Lower leg skin (tissue), 3 donors: ENCODE results near the gene IFRD2.

Source experiments
- POLR2A ChIP-seq, 2 donors: fragments of 450-650 bp; IDR thresholded peaks; one replicate each; pipeline ENCODE4 v1.6.1; 2016 to 2017; ENCODE audit warnings: antibody characterized with exemption in 2 of 2, mild to moderate bottlenecking in 1 of 2, moderate library complexity in 1 of 2
- TF ChIP-seq, protein P1 (sequence below), 3 donors: fragments of 450-650 bp; IDR thresholded peaks; one replicate each; pipeline ENCODE4 v1.5.1; 2016; ENCODE audit warnings: antibody characterized with exemption in 3 of 3, mild to moderate bottlenecking in 3 of 3, moderate library complexity in 2 of 3

- TF ChIP-seq, protein P1, sequence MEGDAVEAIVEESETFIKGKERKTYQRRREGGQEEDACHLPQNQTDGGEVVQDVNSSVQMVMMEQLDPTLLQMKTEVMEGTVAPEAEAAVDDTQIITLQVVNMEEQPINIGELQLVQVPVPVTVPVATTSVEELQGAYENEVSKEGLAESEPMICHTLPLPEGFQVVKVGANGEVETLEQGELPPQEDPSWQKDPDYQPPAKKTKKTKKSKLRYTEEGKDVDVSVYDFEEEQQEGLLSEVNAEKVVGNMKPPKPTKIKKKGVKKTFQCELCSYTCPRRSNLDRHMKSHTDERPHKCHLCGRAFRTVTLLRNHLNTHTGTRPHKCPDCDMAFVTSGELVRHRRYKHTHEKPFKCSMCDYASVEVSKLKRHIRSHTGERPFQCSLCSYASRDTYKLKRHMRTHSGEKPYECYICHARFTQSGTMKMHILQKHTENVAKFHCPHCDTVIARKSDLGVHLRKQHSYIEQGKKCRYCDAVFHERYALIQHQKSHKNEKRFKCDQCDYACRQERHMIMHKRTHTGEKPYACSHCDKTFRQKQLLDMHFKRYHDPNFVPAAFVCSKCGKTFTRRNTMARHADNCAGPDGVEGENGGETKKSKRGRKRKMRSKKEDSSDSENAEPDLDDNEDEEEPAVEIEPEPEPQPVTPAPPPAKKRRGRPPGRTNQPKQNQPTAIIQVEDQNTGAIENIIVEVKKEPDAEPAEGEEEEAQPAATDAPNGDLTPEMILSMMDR (IDR thresholded peaks at IDR 0.05) = no peak
- no peak for TF ChIP-seq POLR2A (IDR thresholded peaks at IDR 0.05)
Measured at GRCh38 chr3:50304601-50305000, 12.4 kb upstream of the IFRD2 start.
